Hair follicular keratinocyte (primary cell): ENCODE results near the gene SLC7A7. TPM values are rescaled to one million over a fixed set of nuclear protein-coding genes. Genes with fewer than 3 reads are reported as not detected.

Experiments
- total RNA-seq: library from RNA; depleted of rRNA; stranded (reverse); fragments of >200 nt; gene quantifications from 2 replicates; pipeline ENCODE4 v1.2.3, GENCODE V29; 2015

The SLC7A7 gene
- total RNA-seq, result 0.78 and 5.2 TPM in 2 replicates

DNA sequence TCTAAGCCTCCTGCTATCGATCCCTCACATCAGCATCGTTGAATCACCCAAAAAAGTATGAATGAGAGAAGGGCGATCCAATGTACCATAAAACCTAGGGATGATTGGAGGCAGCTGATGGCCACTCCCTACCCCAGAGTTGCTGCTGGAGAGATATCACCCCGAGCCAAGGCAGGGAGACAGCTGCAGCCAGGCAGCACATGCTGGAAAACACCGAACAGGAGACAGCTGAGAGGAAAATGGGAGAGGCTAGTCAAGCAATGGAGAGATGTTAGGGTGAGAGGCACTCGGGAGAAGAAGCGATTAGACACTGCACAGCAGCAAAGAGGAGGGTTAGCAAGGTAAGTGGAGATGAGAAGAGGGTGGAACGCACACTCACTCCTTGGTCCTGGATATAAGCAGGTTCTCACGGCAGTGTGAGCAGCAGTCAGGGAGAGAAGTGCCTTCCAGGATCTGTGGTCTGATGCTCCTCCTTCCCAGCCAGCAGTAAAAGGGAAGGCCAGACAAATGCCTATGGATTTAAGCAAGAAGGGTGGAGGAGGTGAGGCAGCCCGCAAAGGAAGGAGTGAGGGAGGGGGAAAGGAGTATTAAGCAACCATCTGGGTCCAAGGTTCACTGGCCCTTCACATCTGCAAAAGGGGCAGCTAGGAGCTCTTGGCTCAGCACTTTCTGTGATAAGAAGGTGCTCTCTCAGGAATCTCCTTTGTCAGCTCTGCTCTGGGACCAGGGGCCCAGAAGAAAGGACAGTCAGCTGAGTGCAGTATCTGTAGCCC lies at the start of gene SLC7A7:
TSS of gene SLC7A7 (minus strand) at position 495 of the 773 bp plus-strand sequence. CDS start 2,037 bp downstream, outside the sequence.

DNA sequence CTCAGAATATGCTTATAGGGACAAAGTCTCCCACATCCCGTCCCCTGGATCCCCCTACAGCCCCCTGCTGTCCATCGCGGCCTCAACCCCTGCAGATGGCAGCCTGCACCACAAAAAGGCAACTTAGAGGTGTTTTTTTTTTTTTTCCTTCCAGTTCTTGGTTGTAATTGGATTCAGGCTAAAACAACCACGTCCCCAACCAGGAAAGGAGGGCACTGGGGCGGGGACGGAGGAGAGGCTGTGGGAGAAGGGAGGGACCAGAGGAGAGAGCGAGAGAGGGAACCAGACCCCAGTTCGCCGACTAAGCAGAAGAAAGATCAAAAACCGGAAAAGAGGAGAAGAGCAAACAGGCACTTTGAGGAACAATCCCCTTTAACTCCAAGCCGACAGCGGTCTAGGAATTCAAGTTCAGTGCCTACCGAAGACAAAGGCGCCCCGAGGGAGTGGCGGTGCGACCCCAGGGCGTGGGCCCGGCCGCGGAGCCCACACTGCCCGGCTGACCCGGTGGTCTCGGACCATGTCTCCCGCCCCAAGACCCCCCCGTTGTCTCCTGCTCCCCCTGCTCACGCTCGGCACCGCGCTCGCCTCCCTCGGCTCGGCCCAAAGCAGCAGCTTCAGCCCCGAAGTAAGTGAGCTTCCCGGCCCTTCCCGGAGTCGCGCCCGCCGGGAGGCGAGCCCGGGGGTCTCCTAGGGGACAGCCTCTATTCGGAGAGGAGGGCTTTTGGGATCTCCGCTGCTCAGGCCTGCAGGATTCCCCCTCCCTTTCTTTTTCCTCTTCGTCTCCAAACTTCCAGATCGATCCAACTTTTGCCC lies 21.3 kb upstream of the SLC7A7 start, which contains the start of gene MMP14:
TSS of gene MMP14 (plus strand) at position 285 of the 813 bp plus-strand sequence. CDS start at position 518, 233 bp downstream.

DNA sequence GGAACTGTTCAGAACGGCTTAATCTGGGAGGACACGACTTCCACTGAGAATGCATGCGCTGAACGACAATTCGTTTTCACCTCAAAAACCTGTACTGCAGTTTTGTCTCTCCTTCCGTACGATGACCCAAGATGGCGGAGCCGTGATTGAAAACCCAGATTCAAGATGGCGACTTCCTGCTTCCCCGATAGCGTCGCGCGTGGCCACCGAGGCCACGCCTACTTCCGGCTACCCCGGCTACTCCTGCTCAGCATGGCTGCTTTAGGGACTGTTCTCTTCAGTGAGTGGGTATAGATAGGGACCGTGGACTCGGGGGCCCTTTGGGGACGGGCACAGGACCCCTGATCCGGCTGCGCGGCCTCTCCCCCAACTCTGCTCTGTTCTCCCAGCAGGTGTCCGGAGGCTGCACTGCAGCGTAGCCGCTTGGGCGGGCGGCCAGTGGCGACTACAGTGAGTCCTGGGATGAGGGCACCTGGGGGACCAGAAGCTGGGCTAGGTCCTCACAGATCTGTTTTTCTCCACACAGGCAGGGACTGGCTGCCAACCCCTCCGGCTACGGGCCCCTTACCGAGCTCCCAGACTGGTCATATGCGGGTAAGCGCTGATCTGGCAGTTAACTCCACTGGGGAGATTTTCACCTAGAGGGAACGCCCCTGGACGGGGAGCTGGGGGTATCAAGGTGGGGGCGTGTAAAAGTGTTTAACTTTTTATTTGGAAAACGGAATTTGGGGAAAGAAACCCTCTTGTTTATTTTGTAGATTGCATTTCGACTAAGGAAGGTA lies 14.6 kb upstream of the SLC7A7 start, which contains the start of gene MRPL52:
TSS of gene MRPL52 (plus strand) at position 227 of the 782 bp plus-strand sequence. CDS start at position 253, 26 bp downstream.

DNA sequence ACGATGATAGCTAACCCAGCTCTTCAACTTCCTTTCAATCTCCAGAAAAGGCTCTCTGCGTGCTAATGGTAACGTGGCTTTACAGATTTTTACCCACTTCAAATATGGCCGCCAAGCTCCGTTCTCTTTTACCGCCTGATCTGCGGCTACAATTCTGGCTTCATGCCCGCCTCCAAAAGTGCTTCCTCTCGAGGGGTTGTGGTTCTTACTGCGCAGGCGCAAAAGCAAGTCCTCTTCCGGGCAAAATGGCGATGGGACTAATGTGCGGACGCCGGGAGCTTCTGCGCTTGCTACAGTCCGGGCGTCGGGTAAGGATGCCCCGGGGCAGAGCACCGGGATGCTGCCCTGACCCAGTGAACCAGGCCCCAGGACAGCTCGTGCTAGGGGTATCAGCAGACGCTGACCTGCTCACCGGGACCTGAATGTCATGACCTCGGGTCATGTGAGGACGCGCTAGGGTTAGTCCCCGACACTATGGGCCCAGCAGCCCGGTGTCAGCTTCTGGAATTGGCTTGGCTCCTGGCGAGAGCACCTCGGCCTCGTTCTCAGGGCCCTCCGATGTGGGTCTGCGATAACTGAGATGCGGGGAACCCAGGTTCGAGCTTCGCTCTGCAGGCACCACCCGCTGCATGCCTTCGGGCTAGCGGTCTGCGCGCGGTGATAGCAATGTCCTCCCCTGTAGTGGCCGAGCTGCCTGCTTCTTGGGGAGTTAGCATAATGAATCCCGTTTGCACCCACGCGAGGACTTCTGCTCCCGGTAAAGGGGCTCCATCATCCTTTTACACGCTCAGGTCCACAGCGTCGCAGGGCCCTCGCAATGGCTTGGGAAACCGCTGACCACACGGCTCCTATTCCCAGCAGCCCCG lies 48.5 kb downstream of the SLC7A7 start, which contains the start of gene OXA1L:
TSS of gene OXA1L (plus strand) at position 232 of the 866 bp plus-strand sequence. CDS start at position 246, 14 bp downstream.

Other genes with a start within 250 kb of the SLC7A7 start
- gene DAD1, start 226.2 kb downstream of the SLC7A7 start, total RNA-seq, result 276 and 303 TPM in 2 replicates
- gene ABHD4, start 217.1 kb downstream of the SLC7A7 start, total RNA-seq, result 6.8 and 15.3 TPM in 2 replicates
- not detected in 2 replicates for gene OR6J1, start 171.1 kb downstream of the SLC7A7 start, total RNA-seq
- 80.7 and 125 TPM in 2 replicates for gene OXA1L, start 48.7 kb downstream of the SLC7A7 start, total RNA-seq
- gene MRPL52, start 14.5 kb upstream of the SLC7A7 start, total RNA-seq, result 135 and 193 TPM in 2 replicates
- 365 and 745 TPM in 2 replicates for gene MMP14, start 21.1 kb upstream of the SLC7A7 start, total RNA-seq
- 83.4 and 117 TPM in 2 replicates for gene LRP10, start 56.3 kb upstream of the SLC7A7 start, total RNA-seq
- 0.04 and 0.39 TPM in 2 replicates for gene REM2, start 67.8 kb upstream of the SLC7A7 start, total RNA-seq
- gene RBM23, start 103.7 kb upstream of the SLC7A7 start, total RNA-seq, result 37.6 and 47.2 TPM in 2 replicates
- gene PRMT5, start 113.9 kb upstream of the SLC7A7 start, total RNA-seq, result 88.4 and 111 TPM in 2 replicates
- gene HAUS4, start 141.7 kb upstream of the SLC7A7 start, total RNA-seq, result 93.3 and 103 TPM in 2 replicates
- 144 and 157 TPM in 2 replicates for gene AJUBA, start 167.1 kb upstream of the SLC7A7 start, total RNA-seq
- gene C14orf93, start 194.7 kb upstream of the SLC7A7 start, total RNA-seq, result 16.7 and 18.8 TPM in 2 replicates
- gene PSMB5, start 219.5 kb upstream of the SLC7A7 start, total RNA-seq, result 250 and 359 TPM in 2 replicates
- gene PSMB11, start 226.8 kb upstream of the SLC7A7 start, total RNA-seq, result not detected in 2 replicates
- gene CDH24, start 242.1 kb upstream of the SLC7A7 start, total RNA-seq, result 6.0 and 8.8 TPM in 2 replicates